Gastrocnemius medialis (tissue), 4 donors: Measurements from ENCODE around the gene OTOF.

Experiments
- POLR2A ChIP-seq, 2 donors: fragments of 450-650 bp; IDR thresholded peaks; one replicate each; pipeline ENCODE4 v1.6.1; 2017; ENCODE audit warnings: antibody characterized with exemption in 2 of 2, mild to moderate bottlenecking in 2 of 2, moderate library complexity in 2 of 2
- TF ChIP-seq, protein P1 (sequence below), 5 experiments: fragments of 450-650 bp in 3 of 5; fragments of 200-600 bp in 2 of 5; sonication (generic) in 2 of 5; IDR thresholded peaks in 4 of 5; conservative IDR thresholded peaks in 1 of 5; 1 replicate in 4 of 5; 2 replicates in 1 of 5; pipeline ENCODE4 v1.5.1; 2016 to 2019; ENCODE audit warnings: antibody characterized with exemption in 5 of 5, mild to moderate bottlenecking in 3 of 5, moderate library complexity in 3 of 5

DNA sequence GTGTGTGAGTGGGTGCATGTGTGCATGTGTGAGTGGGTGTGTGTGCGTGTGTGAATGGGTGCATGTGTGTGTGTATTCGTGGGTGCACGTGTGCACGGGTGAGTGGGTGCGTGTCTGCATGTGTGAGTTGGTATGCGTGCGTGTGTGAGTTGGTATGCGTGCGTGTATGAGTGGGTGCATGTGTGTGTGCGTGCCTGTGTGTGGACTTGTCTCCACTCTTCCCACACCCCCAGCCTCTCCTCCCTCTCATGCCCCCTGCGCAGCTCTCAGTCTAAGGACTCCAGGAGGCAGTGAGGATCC lies 5.1 kb upstream of the OTOF start:
- TF ChIP-seq, protein P1, sequence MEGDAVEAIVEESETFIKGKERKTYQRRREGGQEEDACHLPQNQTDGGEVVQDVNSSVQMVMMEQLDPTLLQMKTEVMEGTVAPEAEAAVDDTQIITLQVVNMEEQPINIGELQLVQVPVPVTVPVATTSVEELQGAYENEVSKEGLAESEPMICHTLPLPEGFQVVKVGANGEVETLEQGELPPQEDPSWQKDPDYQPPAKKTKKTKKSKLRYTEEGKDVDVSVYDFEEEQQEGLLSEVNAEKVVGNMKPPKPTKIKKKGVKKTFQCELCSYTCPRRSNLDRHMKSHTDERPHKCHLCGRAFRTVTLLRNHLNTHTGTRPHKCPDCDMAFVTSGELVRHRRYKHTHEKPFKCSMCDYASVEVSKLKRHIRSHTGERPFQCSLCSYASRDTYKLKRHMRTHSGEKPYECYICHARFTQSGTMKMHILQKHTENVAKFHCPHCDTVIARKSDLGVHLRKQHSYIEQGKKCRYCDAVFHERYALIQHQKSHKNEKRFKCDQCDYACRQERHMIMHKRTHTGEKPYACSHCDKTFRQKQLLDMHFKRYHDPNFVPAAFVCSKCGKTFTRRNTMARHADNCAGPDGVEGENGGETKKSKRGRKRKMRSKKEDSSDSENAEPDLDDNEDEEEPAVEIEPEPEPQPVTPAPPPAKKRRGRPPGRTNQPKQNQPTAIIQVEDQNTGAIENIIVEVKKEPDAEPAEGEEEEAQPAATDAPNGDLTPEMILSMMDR (IDR thresholded peaks at IDR 0.05 in 4 of 5, conservative IDR thresholded peaks at IDR 0.05 in 1 of 5), result no peak
- no peak for TF ChIP-seq POLR2A (IDR thresholded peaks at IDR 0.05)
